ENCODE measurements around the gene ENPP1.

DNA sequence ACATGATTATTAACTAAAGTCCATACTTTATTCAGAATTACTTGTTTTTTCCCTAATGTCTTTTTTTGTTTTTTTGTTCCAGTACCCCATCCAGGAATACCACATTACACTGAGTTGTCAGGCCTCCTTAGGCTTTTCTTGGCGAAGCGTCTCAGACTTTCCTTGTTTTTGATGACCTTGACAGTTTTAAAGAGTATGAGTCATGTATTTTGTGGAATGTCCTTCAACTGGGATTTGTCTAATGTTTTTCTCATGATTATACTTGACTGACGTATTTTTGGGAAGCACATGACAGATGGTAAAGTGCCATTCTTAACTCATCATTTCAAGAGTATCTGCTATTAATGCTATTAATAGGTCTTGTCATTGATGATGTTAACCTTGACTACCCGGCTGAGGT is 23.6 kb downstream of the ENPP1 start:
- TF ChIP-seq, protein P1, sequence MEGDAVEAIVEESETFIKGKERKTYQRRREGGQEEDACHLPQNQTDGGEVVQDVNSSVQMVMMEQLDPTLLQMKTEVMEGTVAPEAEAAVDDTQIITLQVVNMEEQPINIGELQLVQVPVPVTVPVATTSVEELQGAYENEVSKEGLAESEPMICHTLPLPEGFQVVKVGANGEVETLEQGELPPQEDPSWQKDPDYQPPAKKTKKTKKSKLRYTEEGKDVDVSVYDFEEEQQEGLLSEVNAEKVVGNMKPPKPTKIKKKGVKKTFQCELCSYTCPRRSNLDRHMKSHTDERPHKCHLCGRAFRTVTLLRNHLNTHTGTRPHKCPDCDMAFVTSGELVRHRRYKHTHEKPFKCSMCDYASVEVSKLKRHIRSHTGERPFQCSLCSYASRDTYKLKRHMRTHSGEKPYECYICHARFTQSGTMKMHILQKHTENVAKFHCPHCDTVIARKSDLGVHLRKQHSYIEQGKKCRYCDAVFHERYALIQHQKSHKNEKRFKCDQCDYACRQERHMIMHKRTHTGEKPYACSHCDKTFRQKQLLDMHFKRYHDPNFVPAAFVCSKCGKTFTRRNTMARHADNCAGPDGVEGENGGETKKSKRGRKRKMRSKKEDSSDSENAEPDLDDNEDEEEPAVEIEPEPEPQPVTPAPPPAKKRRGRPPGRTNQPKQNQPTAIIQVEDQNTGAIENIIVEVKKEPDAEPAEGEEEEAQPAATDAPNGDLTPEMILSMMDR (IDR thresholded peaks at IDR 0.05; ENCODE audit: extremely low read depth in 1 of 2, insufficient read depth in 1 of 2, low read depth in 1 of 2, low read length in 2 of 2) = no peak
- no peak for TF ChIP-seq POLR2AphosphoS5 (IDR thresholded peaks at IDR 0.05; ENCODE audit: insufficient read depth, low read depth, low read length)
